ENCODE results near the gene MYO9B.

MYO9B gene

DNA sequence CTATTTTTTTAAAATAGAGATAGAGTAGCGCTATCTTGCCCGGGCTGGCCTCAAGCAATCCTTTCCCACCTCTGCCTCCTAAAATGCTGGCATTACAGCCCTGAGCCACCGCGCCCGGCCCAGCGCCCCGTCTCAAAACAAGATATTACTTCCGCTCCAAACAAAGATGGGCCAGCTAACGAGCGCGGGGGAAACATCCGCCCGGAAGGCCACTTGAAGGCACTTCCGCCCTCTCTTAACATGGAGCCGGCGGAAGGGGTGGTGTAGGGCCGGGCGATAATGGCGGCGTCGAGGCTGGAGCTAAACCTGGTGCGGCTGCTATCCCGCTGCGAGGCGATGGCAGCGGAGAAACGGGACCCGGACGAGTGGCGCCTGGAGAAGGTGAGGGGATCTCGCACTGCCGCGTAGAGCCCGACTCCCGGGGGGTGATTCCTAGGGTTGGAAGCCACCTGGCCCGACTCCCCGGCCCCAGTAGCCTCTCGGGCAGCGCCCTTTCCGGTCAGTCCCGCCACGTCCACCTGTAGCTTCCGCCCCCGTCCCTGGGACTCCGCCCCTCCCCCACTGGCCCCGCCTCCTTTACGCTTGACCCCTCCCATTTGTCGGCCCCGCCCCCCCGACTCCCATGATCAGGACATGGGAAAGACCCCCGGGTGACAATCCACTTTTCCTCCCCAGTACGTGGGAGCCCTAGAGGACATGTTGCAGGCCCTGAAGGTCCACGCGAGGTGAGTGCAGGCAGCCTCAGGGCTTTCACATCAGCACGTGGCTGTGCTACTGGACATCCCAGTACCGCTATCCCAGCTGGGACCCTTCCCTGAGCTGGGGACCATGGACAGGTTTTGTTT is 139.8 kb downstream of the MYO9B start, which contains the start of gene USE1:
USE1 (plus strand) TSS at position 231 of the 845 bp plus-strand sequence; CDS start at position 280, 49 bp downstream.
- DNase-seq (ENCODE audit: low spot score): peak; percentile 89

DNA sequence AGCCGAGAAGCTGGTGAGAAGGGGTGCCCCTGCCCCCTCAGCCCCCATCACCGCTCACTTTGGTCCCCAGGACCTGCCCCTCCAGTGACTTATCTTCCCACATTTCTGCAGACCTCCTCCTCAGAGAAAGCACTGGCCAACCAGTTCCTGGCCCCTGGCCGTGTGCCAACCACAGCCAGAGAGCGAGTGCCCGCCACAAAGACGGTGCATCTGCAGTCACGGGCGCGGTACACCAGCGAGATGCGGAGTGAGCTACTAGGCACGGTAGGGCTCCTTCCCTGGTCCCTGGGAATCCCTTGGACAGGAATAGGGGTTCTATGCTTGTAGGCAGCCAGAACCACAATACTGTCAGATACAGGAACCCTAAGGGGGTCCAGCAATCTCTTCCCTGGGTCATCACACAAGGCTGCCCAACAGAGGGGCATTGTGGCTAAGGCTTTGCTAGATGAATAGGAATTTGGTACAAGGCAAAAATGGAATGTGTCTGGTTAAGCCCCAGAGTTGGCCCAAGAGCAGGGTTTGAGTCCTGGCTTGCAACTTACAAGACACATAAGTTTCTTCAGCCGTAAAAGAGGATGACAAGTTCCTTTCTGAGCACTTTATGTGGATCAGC is 140.6 kb downstream of the MYO9B start:
- DNase-seq (ENCODE audit: low spot score): no peak

DNA sequence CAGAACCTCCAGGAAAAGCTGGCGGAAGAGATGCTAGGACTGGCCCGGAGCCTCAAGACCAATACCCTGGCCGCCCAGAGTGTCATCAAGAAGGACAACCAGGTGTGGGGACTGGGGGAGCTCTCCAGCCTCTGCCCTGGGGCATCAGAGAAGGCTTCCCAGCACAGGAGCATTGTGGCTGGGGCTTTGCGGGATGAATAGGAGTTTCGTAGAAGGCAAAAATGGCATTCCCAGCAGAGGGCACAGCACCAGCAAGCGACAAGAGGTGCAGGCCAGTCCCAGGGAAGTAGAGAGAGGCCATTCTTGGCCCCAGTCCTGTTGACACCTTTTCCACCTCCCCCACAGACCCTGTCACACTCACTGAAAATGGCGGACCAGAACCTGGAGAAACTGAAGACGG is 143.7 kb downstream of the MYO9B start:
- DNase-seq (ENCODE audit: low spot score): no peak

DNA sequence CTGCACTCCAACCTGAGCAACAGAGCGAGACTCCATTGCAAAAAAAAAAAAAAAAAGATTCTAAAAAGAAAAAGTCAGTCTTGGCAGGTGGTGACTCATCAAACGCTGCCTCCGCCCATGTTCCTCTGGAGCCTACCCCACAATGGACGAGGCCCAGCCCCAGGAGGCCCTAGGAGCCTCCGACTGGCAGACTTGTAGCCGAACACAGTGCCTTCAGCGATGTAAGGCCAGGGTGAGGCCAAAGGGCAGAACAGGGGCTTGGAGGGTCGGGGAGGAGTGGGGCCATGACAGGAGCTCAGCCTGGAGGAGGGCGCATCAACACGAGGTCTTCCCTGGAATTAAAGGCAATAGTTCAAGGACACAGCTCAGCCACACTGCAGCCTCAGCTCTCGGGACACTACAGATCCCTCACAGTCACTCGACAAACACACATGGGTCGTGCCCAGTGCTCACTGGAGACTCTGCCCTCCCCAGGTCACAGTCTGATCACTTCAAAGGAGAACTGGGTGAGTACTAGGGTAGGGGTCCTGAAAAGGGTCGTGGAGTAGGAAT is 144.7 kb downstream of the MYO9B start:
- no peak for DNase-seq (ENCODE audit: low spot score)

DNA sequence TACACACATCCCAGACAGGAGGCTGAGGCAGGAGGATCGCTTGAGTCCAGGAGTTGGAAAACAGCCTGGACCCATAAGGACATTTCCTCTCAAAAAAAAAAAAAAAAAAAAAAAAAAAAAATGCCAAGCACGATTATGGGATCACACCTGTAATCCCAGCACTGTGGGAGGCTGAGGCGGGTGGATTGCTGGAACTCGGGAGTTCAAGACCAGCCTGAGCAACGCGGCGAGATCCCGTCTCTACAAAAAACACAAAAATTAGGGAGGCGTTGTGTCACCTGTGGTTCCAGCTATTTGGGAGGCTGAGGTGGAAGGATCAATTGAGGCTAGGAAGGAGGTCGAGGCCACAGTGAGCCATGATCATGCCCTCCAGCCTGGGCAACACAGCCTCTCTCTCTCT is 149.5 kb downstream of the MYO9B start:
- DNase-seq (ENCODE audit: low spot score): no peak

DNA sequence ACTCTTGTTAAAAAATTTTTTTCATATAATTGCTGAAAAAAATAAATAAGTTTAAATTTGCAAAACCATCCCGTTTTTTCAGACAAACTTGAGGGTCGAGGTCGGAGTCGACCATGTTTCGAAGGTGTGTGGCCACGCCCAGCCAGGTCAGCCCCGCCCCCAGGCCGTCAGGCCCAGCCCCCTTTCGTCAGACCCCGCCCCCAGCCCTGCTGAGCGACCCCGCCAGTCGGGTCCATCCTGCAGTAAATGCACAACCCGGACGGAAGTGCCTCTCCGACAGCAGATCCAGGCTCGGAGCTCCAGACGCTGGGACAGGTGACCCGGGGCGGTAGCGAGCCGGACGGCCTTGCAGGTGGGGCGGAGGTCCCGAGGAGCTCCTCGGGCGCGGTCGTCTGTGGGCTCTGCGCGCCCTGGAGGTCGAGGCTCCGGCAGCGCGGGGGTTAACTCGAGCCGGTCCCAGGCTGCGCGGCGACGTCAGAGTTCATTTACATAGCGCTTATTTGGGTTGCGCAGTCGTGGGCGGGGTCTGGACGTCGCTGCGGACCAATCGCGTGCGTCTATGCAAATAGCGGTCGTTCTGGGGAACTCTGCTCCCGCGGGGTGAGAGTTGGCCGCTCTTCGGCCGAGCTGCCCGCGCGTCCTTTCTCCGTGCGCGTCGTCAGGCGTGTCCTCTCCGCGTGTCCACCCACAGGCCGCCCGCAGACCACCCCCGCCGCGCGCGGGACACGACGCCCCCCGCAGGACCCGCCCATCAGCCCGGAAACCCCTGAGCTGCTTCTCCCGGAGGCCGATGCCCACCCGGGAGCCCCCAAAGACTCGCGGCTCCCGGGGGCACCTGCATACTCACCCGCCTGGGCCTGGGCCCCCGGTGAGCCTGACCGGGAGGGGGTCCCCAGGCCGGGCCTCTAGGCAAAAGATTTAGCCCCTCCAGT is 150.7 kb downstream of the MYO9B start, which contains the start of gene OCEL1:
OCEL1 (plus strand) TSS at position 225 of the 932 bp plus-strand sequence; CDS start at position 247, 22 bp downstream.
- DNase-seq (ENCODE audit: low spot score): peak; percentile 98

DNA sequence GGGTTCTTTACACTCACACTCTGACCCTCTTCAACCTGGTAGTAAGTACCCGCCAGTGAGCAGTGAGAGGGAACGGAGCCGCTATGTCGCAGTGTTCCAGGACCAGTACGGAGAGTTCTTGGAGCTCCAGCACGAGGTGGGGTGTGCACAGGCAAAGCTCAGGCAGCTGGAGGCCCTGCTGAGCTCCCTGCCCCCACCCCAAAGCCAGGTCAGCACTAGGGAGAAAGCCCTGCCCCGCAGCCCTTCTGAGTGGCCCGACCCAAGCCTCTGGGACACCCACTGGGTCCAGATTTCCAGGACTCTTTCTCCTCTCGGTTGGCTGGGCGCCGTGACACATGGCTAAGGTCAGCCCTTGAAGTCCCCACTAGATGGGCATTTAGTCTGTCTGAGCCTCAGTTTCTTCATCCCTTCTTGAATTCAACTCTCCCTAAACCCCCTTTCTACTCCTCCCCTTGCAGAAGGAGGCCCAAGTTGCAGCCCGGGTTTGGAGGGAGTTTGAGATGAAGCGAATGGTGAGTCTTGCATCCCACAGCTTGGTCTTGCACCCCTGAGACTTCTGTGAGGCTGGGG is 152.3 kb downstream of the MYO9B start:
- DNase-seq (ENCODE audit: low spot score): no peak

DNA sequence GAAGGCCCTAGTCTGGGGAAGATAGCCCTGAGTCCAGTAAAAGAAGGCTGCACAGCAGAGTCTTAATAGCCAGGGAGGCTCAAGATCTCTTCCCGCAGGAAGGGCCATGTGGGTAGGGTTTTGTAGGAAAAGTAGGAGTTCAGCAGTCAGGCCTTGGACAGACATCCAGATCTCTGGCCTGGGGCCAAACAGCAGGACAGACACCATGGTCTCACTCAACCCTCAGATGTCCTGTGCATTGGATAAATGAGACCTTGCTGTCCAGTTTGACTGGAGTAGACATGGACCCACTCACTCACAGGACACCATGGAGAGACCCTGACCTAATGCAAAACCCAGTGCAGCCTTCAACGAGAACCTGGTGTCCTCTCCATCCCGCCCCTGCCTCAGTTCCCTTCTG is 154.3 kb downstream of the MYO9B start:
- no peak for DNase-seq (ENCODE audit: low spot score)

DNA sequence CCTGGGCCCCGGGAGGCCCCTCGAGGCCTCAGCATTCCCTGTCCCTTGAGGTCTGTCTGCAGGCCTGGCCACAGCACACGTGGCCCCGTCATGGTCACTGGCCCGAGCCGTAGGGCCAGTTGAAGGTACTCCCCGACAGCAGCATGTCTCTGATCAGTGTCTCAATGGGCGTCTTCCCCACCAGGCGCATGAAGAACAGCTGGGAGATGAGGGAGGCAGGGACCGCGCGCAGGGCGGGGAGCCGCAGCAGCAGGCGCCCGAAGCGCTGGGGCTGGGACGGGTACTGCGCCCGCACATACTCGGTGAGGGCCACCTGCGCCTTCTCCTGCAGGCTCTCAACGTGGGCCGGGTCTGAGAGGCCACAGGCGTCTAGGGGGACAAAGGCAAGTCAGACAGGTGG is 156.7 kb downstream of the MYO9B start:
- DNase-seq (ENCODE audit: low spot score): no peak

DNA sequence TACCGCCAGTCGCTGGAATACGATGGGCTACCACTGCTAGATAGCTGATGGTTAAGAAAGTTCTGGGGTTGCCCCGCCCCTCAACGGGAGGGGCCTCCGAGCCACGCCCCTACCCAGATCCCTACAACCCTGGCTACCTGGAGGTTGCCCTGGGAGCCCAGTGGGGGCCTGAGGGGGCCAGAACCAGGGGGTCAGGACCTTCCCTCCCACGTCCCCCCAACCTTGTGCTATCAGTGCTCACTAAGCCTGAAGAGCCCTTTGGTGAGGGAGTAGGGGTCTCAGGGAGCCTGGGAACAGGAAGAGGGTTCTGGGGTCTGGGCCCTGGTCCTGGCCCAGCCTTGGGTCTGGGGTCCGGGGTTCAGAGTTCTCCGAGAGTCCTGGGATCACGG is 159.3 kb downstream of the MYO9B start:
- DNase-seq (ENCODE audit: low spot score): no peak

DNA sequence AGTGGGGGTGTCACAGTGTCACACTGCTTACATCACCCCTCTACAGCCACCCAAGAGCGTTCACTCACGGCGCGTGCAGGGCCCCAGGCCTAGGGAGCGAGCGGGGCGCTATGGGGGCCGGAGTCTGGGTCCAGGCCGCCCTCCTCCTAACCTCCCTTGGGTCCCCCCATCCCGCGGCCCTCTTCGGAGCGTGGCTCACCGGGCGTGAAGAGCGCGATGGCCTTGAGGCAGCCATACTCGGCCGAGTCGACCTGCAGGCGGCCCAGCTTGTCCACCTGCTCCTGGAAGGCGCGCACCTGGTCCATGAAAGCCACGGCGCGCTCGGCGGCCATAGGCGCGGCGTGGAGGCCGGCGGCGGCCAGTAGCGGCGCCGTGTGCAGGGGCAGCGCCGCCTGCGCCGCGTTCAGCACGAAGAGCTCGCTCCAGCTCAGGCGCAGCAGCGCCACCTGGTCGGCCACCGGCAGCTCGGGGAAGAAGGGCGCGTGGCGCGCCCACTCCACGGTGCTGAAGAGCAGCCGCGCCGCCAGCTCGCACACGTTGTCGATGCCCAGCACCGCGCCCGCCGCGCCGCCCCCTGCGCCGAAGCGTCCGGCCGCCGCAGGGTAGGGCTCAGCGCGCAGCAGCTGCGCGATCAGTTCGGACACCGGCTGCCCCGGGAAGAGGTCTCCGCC is 159.9 kb downstream of the MYO9B start:
- peak; percentile 43 for DNase-seq (ENCODE audit: low spot score)

DNA sequence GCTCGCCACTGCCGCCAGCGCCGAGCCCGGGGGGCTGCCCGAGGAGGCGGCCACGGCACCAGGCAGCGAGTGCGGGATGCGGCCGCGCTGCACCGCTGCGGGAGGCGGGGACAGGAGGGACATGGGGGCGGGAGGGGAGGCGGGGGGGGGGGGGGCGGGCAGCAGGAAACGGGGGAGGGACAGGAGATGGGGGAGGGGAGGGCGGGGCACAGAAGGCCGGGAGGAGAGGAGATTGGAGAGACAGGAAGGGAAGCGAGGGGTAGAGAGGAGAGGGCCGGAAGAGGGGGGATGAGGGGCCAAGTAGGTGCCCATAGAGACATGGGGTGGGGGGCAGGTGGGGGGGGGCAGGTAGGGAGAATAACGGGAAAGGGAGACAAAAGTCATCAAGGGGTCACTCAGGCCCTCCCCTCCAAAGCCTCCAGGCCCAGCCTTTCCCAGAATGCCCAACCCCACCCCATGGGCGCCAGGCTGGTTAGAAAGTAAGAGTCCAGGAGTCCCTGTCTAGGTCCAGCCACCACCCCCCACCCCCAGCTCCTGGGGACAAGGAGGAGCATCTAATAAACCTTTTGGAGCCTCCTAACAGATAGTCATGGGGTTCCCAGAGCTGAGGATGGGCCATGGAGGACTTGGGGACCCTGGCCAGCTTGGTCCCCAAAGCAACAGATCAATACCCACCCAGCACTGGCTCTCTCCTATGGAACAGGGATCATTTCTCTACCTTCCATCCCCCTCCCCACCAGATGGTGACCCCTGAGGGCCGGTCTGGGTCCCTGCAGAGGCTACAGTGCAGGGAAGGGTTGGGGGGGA is 160.6 kb downstream of the MYO9B start:
- no peak for DNase-seq (ENCODE audit: low spot score)

DNA sequence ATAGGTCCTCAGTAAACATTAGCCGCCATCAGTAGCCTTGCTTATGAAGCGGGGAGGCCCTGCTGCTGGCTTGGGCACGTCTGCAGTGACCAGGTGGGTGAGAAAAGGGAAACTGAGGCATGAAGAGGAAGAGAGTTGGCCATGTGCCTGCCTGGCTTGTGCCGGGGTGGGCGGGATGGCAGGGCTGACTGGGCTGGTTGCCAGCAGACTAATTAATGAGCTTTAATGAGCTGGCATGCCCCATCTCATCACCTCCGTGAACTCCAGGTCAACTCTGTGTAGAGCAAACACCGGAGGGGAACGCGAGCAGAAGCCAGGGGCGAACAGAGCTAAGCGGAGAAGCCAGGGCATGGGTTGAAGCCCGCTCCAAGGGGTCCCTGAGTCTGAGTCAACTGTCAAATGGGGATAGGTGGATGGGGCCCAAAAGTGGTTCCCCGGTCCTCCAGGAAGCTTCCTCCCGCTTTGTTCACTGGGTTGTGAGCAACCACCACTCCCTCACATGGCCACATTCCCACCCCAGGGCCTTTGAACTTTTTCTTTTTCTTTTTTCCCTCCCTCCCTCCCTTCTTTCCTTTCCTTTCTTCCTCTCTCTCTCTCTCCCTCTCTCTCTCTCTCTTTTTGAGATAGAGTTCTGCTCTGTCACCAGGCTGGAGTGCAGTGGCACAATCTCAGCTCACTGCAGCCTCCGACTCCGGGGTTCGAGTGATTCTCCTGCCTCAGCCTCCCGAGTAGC is 161.4 kb downstream of the MYO9B start:
- no peak for DNase-seq (ENCODE audit: low spot score)

DNA sequence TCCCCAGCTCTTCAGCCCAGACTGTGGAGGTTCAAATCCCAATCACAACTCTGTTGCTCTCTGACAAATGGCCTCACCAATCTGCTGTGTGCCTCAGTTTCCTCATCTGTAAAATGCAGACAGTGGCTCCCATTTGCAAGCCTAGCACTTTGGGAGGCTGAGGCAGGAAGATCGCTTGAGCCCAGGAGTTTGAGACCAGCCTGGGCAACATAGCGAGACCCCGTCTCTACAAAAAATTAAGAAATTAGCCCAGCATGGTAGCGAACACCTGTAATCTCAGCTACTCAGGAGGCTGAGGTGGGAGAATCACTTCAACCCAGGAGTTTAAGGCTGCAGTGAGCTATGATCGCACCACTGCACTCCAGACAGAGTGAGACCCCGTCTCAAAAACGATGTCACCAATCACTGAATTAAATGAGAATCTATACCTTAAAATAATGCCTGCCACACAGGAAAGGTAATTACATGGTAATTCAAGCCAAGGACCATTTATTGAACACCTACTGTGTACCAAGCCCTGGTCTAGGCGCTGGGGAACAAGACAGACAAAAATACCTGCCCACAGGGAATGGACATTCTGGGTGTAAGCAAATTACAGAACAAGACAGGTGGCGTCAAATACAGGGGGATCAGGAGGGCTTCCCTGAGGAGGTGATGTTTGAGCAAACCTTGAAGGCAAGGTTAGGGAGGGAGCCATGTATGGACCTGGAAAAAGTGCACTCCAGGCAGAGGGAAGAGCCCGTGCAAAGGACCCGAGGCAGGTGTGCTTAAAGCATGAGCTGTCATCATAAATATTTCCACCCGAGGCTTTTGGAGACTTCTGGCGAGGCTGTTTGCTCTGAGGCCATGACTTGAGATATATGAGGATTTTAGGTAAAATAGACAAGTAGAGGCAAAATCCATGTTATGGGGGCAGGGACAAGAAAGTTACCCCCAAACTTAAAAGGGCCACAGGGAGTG is 162.4 kb downstream of the MYO9B start:
- no peak for DNase-seq (ENCODE audit: low spot score)

DNA sequence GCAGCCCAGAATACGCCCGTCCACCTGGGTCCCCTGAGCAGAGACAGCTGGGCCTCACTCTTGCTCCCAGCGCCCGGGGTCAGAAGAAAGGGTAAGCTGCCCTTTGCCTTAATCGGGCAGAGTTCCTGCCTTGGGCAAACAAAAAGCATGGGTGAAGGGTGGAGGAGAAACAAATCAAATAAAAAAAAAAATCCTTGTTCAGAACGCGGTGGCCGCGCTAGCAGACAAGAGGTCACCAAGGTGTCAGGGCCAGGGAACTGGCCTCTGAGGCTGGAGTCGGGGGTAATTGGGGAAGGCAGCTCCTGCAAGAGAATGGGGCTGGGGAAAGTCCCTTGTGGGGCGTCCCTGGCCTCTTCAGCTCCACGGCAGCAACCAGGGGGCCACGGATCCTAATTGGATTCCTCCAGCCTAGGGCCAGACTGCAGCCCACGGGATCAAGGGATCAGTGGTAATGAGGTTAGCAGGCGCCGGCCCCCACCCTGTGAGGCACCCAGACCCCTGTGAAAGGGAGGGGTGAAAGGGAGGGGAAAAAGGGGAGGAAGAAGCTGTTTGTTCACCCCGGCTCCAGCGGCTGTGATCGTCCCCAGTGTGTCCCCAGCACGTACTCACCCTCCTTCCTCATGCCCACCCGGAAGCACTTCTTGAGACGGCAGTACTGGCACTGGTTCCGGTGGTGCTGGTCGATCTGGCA is 164.6 kb downstream of the MYO9B start:
- DNase-seq (ENCODE audit: low spot score): no peak

DNA sequence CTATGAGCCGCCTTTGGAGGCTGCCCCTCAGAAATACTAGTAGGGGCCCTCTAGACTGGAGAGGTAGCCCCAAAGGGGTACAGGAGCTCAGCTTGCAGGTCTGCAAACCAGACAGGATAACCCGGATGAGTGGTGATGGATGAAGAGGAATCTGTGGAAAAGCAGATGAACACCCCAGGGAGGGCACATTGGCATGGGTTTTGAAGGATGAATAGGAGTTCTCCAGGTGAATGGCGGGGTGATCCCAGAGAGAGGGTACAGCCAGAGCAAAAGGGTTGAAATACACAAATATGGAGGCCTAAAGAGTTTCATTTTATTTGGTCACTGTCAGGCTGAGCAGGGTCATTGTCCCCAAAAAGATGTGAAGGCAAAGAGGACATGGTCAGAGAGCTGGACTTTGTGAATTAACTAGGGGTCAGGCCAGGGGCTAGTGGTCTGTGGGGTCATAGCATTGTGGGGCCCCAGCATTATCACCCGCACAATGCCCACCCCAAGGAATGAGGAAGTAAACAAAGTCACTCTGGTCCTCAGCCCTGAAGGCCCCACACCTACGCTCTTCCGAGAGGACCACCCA is 165.3 kb downstream of the MYO9B start:
- DNase-seq (ENCODE audit: low spot score): no peak

DNA sequence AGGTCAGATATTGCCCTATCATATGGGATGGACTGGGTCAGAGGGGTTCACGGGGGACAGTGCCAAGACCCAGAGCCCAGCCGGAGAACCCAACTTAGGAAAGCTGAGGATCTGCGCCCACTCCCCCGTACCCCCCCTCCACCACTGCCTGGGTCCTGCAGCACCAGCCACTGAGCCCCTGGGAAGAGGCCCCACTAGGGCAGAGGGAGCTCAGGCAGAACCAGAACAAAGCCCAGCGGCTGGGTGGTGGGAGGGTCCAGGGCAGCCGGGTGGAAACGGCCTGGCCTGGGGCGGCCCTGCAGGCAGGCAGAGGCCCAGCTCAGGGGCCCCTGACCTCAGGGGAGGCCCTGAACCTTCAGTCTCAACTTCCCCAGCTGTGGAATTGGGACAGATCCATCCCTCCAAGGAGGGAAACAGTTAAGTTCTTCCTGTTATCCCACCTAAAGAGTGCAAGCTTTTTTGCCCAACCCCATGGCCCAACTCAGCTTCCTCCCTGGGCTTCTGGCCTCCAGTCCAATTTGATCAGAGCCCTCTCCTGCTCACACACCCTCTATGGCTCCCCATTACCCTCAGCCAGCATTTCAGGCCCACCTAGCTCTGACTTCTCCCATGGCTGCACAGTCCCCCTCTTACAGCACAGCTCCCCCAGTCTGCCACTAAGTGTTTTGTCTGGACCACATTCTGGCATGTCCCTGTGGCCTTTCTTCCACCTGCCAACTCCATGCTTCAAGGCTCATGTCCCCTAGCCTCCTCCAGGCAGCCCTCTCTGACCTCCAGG is 167.0 kb downstream of the MYO9B start:
- no peak for DNase-seq (ENCODE audit: low spot score)
